HUES48 (cell line): ENCODE measurements around the gene UMPS.
A peak's percentile ranks its signal among the peaks of the same experiment; 100 is the strongest.
"Not testable (repeated sequence)": the region's sequence is repeated elsewhere in the genome, so short reads cannot be mapped to it uniquely, and the experiment has no call there.

ENCODE experiments used
- H3K27ac ChIP-seq: one replicate; pipeline ENCODE4 v1.7.0; 2013; ENCODE audit warnings: low read depth, low read length, inconsistent platforms
- H3K27me3 ChIP-seq: 2 replicates; pipeline ENCODE4 v1.6.1; 2013; ENCODE audit warnings: mild to moderate bottlenecking, low read length; ENCODE audit not compliant: control insufficient read depth, insufficient read depth
- H3K36me3 ChIP-seq: 2 replicates; pipeline ENCODE4 v1.6.1; 2013; ENCODE audit warnings: low read length; ENCODE audit not compliant: control insufficient read depth, insufficient read depth
- H3K4me1 ChIP-seq: 2 replicates; pipeline ENCODE4 v1.6.1; 2013; ENCODE audit warnings: mild to moderate bottlenecking, low read length; ENCODE audit not compliant: control insufficient read depth, insufficient read depth
- H3K4me3 ChIP-seq: 2 replicates; pipeline ENCODE4 v1.5.1; 2013; ENCODE audit warnings: mild to moderate bottlenecking, low read depth, low read length
- H3K9ac ChIP-seq: 2 replicates; pipeline ENCODE4 v1.6.1; 2013; ENCODE audit warnings: mild to moderate bottlenecking, low read depth, low read length, moderate library complexity
- H3K9me3 ChIP-seq: 2 replicates; pipeline ENCODE4 v1.6.1; 2013; ENCODE audit warnings: low read length; ENCODE audit not compliant: control insufficient read depth, insufficient read depth

Gene UMPS

DNA sequence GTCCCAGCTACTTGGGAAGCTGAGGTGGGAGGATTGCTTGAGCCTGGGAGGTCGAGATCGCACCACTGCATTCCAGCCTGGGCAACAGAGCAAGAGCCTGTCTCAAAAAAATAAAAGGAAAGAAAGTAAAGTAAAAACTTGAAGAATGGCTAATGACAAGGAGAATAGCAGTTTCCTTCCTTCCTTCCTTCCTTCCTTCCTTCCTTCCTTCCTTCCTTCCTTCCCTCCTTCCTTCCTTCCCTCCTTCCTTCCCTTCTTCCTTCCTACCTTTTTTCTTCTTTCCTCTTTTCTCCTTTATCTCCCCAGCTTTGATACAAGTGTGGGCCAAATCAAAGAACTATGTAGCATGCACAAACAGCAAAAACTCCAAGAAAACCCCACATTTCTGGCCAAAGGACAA is 23.0 kb upstream of the UMPS start:
- Histone ChIP-seq H3K27ac (peak overlapping the region; percentile 85), H3K4me1 (peaks cover 15% of the 10 kb centered on the region)
- not testable (repeated sequence) for H3K9ac ChIP-seq, H3K27me3 ChIP-seq, H3K4me3 ChIP-seq, H3K36me3 ChIP-seq, H3K9me3 ChIP-seq

DNA sequence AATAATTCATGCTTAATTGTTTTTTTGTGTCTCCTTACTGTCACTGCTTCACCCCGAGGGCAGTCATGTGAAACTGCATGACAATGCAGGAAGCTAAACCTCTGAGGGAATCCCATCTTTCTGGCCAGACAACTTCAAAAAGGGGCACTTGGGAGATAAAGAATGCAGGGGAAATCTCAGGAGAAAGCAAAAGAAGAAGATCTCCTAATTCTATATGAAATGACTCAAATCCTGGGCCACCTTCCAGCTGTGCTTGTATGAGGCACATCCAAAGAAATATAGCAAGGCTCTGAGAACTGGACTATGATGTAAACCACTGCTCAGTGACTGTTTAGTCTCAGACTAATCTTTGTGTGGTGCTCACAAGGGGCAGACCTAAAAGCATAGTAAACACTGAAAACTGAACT is 22.6 kb upstream of the UMPS start:
- Histone ChIP-seq H3K4me1 (peaks cover 14% of the 10 kb centered on the region), H3K36me3 (no peaks in the 10 kb centered on the region), H3K9me3 (no peaks in the 10 kb centered on the region), H3K9ac (no peak overlapping the region), H3K27me3 (no peaks in the 10 kb centered on the region), H3K27ac (peak overlapping the region; percentile 85), H3K4me3 (no peak overlapping the region)

DNA sequence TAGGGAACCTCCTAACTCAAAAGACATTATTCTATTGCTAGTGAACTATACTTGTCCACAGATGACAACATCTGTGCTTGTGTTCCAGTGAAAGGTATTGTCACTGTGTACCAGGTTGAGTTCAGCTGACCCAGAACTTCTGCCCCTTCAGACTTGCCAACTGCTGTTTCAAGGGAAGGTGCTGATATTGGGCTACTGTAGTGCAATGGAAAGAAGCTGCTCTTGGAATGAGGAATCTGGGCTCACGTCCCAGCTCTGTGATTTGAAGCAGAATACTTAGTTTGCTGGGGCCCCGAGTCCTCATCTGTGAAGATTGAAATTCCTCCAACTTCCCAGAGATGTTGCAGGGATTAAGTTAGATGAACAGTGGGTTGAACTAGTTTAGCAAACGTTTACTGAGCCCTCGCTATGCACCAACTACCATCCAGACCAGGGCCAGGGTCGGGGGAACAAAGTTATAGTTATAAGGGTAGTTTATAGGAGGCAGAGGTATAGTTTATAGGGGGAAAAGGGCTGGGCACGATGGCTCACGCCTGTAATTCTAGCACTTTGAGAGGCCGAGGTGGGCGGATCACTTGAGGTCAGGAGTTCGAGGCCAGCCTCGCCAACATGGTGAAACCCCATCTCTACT is 15.9 kb upstream of the UMPS start:
- Histone ChIP-seq H3K4me1 (no peaks in the 10 kb centered on the region), H3K4me3 (no peak overlapping the region), H3K36me3 (no peaks in the 10 kb centered on the region), H3K27me3 (no peaks in the 10 kb centered on the region), H3K27ac (no peak overlapping the region), H3K9ac (no peak overlapping the region), H3K9me3 (no peaks in the 10 kb centered on the region)

DNA sequence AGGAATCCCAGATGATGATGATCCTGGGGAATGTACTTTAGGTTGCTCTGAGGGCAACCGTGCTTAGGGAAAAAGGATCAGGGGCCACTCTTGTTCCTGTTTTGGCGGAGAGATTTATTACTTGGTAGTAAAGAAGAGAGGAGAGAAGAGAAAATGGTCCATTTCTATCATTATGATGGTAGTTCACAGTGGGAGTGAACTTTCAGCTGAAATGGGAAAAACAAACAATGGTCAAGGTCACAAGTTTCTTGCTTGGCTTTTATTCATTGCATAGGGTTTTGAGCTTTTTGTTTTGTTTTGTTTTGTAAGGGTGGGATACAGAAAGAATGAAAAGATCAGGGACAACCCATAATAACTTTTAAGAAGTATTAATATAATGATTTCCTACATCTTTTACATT is 7.7 kb upstream of the UMPS start:
- no peaks in the 10 kb centered on the region for H3K36me3 ChIP-seq
- H3K27ac ChIP-seq = no peak overlapping the region
- no peak overlapping the region for H3K9ac ChIP-seq
- no peaks in the 10 kb centered on the region for H3K4me1 ChIP-seq
- H3K27me3 ChIP-seq = no peaks in the 10 kb centered on the region; the same call in none of the 2 replicates
- H3K9me3 ChIP-seq = no peaks in the 10 kb centered on the region
- H3K4me3 ChIP-seq = no peak overlapping the region

DNA sequence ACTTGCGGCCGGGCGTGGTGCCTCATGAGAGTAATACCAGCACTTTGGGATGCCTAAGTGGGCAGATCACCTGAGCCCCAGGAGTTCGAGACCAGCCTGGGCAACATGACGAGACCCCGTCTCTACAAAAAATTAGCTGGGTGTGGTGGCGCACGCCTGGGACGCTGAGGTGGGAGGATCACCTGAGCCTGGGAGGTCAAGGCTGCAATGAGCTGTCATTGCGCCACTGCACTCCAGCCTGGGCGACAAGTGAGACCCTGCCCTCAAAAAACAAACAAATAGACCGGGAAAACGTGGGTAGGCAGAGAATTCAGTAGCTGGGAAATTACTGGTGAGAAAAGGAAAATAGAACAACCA is 667 bp downstream of the UMPS start:
- peaks cover 34% of the 10 kb centered on the region for H3K36me3 ChIP-seq
- peaks cover 6% of the 10 kb centered on the region for H3K27me3 ChIP-seq
- H3K27ac ChIP-seq = no peak overlapping the region
- H3K9me3 ChIP-seq = no peaks in the 10 kb centered on the region
- peaks cover 4% of the 10 kb centered on the region for H3K4me1 ChIP-seq
- peak overlapping the region; percentile 98 for H3K9ac ChIP-seq
- H3K4me3 ChIP-seq = peak overlapping the region; percentile 98

DNA sequence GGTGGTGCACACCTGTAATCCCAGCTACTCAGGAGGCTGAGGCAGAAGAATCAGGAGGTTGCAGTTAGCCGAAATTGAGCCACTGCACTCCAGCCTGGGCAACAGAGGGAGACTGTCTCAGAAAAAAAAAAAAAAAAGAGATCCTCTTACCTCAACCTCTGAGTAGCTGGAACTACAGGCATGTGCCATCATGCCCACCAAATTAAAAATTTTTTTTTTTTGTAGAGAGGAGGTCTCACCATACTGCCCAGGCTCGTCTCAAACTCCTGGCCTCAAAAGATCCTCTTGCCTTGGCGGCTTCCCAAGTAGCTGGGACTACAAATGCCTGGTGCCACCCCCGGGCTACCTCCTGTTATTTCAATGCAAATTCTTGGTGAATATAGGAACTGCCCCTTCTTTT is 1.5 kb downstream of the UMPS start:
- no peak overlapping the region for H3K9ac ChIP-seq
- H3K36me3 ChIP-seq = peaks cover 41% of the 10 kb centered on the region
- H3K9me3 ChIP-seq = no peaks in the 10 kb centered on the region
- peaks cover 6% of the 10 kb centered on the region for H3K27me3 ChIP-seq
- peaks cover 4% of the 10 kb centered on the region for H3K4me1 ChIP-seq
- no peak overlapping the region for H3K27ac ChIP-seq
- no peak overlapping the region; the same call in 1 of the 2 replicates for H3K4me3 ChIP-seq

DNA sequence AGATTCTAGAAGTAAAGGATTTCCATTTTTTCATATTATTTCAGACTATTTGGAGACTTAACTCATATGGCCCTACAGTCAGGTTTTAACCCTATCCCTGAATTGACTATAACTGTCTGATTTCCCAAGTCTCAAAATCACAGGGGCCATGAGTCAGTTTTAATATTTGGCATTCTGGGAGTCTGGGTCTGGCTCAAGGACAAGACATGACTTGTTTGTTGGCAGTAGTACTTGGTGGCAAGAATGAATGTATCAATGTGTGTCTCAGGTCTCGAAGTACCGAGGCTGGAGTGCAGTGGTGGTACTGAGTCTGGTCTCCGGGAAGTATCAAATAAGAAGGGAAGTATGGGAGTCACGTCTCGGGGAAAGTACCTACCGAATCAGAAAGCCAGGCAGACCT is 10.8 kb downstream of the UMPS start:
- Histone ChIP-seq H3K4me3 (no peak overlapping the region), H3K36me3 (peaks cover 93% of the 10 kb centered on the region), H3K4me1 (no peaks in the 10 kb centered on the region), H3K9me3 (no peaks in the 10 kb centered on the region), H3K27me3 (no peaks in the 10 kb centered on the region), H3K9ac (no peak overlapping the region), H3K27ac (no peak overlapping the region)

DNA sequence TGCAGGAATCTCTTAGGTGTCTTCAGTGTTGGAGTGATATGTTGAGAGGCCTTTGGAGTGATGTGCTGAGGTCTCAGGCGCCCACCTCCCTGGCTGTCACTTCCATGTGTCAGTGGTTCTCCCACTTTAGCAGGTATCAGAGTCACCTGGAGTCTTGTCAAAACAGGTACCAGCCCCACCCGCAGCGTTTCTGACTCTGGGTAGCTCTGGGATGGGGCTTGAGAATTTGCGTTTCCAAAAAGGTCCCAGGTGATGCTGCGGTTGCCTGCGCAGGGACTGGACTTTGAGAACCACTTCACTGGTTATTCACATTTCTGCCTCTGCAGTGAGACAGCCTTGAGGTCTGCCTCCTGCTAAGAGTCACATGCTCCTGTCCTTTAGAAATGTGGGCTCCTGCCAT is 15.5 kb downstream of the UMPS start:
- no peak overlapping the region for H3K27ac ChIP-seq
- H3K9me3 ChIP-seq = no peaks in the 10 kb centered on the region
- H3K4me1 ChIP-seq = no peaks in the 10 kb centered on the region
- no peak overlapping the region for H3K9ac ChIP-seq
- peaks cover 59% of the 10 kb centered on the region for H3K36me3 ChIP-seq
- no peaks in the 10 kb centered on the region for H3K27me3 ChIP-seq
- no peak overlapping the region for H3K4me3 ChIP-seq

DNA sequence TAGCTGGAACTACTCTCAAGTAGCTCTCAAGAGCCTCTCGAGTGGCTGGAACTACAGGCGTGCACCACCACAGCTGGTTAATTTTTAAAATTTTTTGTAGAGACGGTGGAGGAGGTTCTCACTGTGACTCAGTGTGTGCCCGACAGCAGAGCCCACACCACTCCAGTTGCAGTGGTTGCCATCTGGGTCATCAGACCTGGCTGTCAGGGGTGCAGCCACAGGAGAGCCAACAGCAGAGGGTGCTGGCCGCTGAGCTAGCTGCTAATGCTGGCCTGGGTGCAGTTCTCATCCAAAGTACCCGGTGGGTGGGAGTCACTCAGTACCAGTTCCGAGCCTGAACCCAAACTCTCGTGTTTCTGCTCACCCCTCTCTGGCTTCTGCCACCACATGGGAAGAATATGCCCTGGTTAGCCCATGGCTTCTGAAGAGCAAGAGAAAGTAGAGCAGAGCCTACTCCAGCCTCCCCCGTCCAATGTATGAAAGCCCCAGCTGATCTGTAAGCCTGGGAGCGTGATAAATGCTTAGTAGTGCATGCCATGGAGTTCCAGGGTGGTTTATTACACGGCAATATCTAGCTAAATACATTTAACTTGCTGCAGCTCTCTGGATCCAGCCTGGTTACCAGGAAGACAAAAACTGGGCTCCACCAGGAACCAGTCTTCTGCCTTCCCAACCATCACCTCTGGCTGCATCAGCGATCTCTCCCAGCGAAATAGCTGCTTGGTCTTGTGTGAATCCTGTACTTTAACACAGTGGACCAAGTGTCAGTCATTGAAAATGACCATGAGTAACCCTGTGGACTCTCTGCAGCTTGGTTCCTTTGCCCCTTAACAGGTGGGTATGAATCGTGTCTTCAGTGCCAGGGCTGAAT is 17.1 kb downstream of the UMPS start:
- Histone ChIP-seq H3K27ac (no peak overlapping the region), H3K4me3 (no peak overlapping the region)

DNA sequence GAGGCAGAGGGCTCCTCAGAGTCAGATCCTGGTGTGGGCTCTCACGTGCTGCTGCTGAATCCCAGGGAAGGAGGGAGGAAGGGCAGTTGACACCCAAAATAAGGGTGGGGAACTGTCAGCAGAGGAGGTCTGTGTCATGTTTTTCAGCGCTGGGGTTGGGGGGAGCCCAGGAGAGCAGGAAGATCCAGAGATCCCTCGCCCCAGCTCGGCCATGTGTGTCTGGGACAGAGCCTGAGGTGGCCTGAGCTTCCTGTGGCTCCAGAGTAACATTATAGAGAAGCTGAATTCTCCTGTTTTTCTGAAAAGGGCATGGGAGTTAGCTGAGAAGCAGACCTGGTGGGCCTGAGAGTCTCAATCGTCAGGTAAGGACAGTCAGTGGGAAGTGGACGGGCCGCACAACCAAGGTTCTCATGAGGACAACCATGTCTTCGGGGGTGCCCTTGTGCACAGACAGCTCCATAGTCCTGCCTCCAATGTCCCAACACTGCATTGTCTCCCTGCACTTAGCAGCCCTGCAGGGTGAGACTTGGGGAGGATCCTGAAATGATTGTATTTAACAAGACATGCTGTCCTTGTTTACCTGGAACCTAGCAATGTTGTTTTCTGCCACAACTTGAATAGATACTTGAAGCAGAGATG is 18.4 kb downstream of the UMPS start:
- H3K4me3 ChIP-seq = no peak overlapping the region
- H3K4me1 ChIP-seq = peaks cover 3% of the 10 kb centered on the region; the same call in 1 of the 2 replicates
- H3K9ac ChIP-seq = no peak overlapping the region
- H3K9me3 ChIP-seq = no peaks in the 10 kb centered on the region
- no peaks in the 10 kb centered on the region for H3K27me3 ChIP-seq
- H3K27ac ChIP-seq = peak overlapping the region; percentile 68
- H3K36me3 ChIP-seq = peaks cover 34% of the 10 kb centered on the region

More for the DNA sequence above, 17.1 kb downstream of the UMPS start:
- no peak overlapping the region for H3K9ac ChIP-seq
- H3K36me3 ChIP-seq = peaks cover 43% of the 10 kb centered on the region
- H3K4me1 ChIP-seq = peaks cover 3% of the 10 kb centered on the region; the same call in 1 of the 2 replicates
- H3K27me3 ChIP-seq = no peaks in the 10 kb centered on the region
- H3K9me3 ChIP-seq = no peaks in the 10 kb centered on the region

DNA sequence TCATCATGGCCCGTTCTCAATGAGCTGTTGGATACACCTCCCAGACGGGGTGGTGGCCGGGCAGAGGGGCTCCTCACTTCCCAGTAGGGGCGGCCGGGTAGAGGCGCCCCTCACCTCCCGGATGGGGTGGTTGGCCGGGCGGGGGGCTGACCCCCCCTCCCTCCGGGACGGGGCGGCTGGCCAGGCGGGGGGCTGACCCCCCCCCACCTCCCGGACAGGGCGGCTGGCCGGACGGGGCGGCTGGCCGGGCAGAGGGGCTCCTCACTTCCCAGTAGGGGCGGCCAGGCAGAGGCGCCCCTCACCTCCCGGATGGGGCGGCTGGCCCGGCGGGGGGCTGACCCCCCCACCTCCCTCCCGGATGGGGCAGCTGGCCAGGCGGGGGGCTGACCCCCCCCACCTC is 19.6 kb downstream of the UMPS start:
- H3K9me3 ChIP-seq, H3K27ac ChIP-seq: not testable (repeated sequence)

More for the DNA sequence above, 19.6 kb downstream of the UMPS start:
- not testable (repeated sequence) for H3K4me3 ChIP-seq, H3K4me1 ChIP-seq, H3K27me3 ChIP-seq, H3K9ac ChIP-seq
- H3K36me3 ChIP-seq = peaks cover 22% of the 10 kb centered on the region
